Spleen (tissue), 11 donors: ENCODE data around the gene LYRM2. TPM values are rescaled to one million over a fixed set of nuclear protein-coding genes. Genes with fewer than 3 reads are reported as not detected.

Experiments used
- DNase-seq: peaks from one replicate; pipeline ENCODE4 v3.0.0-alpha.2; 2020
- H3K27ac ChIP-seq, 8 donors: fragments of 200-600 bp; sonication (generic) in 7 of 8; 1 replicate in 4 of 8; 2 replicates in 4 of 8; pipeline versions ENCODE4 v1.5.0 to v1.8.0; 2016 to 2021; ENCODE audit warnings: inconsistent platforms in 4 of 8, mild to moderate bottlenecking in 4 of 8, moderate library complexity in 1 of 8
- H3K27me3 ChIP-seq, 7 donors: fragments of 200-600 bp; sonication (generic) in 6 of 7; replicated peaks in 1 of 7; 1 replicate in 4 of 7; 2 replicates in 3 of 7; pipeline versions ENCODE4 v1.5.0 to v1.8.0; 2016 to 2021; ENCODE audit warnings: inconsistent platforms in 3 of 7, mild to moderate bottlenecking in 1 of 7
- H3K36me3 ChIP-seq, 6 donors: fragments of 200-600 bp; sonication (generic) in 5 of 6; 1 replicate in 4 of 6; 2 replicates in 2 of 6; pipeline versions ENCODE4 v1.5.0 to v1.8.0; 2016 to 2021; ENCODE audit warnings: inconsistent platforms in 2 of 6
- H3K4me1 ChIP-seq, 6 donors: fragments of 200-600 bp; sonication (generic) in 5 of 6; 1 replicate in 3 of 6; 2 replicates in 3 of 6; pipeline versions ENCODE4 v1.5.0 to v1.8.0; 2016 to 2021; ENCODE audit warnings: inconsistent platforms in 3 of 6
- H3K4me3 ChIP-seq, 8 donors: fragments of 200-600 bp; sonication (generic) in 7 of 8; 1 replicate in 4 of 8; 2 replicates in 4 of 8; pipeline versions ENCODE4 v1.5.0 to v1.8.0; 2016 to 2021; ENCODE audit warnings: inconsistent platforms in 4 of 8, mild to moderate bottlenecking in 4 of 8, moderate library complexity in 2 of 8
- H3K9me3 ChIP-seq, 8 donors: fragments of 200-600 bp; sonication (generic) in 7 of 8; 1 replicate in 4 of 8; 2 replicates in 4 of 8; pipeline versions ENCODE4 v1.5.0 to v1.8.0; 2016 to 2021; ENCODE audit warnings: inconsistent platforms in 4 of 8
- POLR2A ChIP-seq, 3 donors: fragments of 450-650 bp; IDR thresholded peaks; one replicate each; pipeline ENCODE4 v1.5.1; 2017; ENCODE audit warnings: antibody characterized with exemption in 3 of 3, mild to moderate bottlenecking in 1 of 3
- POLR2AphosphoS5 ChIP-seq, 3 donors: sonication (generic); formaldehyde crosslinking; IDR thresholded peaks; one replicate each; pipeline ENCODE4 v1.5.1; 2017; ENCODE audit warnings: antibody characterized with exemption in 3 of 3
- WGBS, 5 donors: extraction: QIAGEN DNeasy Blood & Tissue Kit in 3 of 5; methylation state at CpG; one replicate each; pipeline versions ENCODE4 v1.1.5 to v1.1.7; 2013 to 2018; 5-methylcytosine and 5-hydroxymethylcytosine counted together
- intact Hi-C: fragments of 100-400 bp; cut with DNase I; formaldehyde crosslinking; loops from one replicate; pipeline ENCODE4 v1.15.0; 2023; ENCODE audit warnings: low total_unique reads
- polyA plus RNA-seq, 3 donors: library from polyadenylated mRNA; stranded (reverse); fragments of 200-250 nt; gene quantifications; one replicate each; pipeline ENCODE4 v1.2.1, GENCODE V29; 2013
- total RNA-seq, 7 donors: library from RNA; depleted of rRNA in 3 of 7; stranded (reverse); fragments of >200 nt in 3 of 7; fragmentation: NEBNext Ultra II Directional in 4 of 7; extraction: Animal tissue kit (Norgen Biotek cat#: 25700) in 4 of 7; gene quantifications; one replicate each; pipeline versions ENCODE4 v1.1.0 to v1.2.1, GENCODE V29; 2016 to 2021
- TF ChIP-seq, protein P1 (sequence below), 11 experiments: fragments of 200-600 bp in 7 of 11; fragments of 450-650 bp in 4 of 11; sonication (generic) in 4 of 11; IDR thresholded peaks in 8 of 11; conservative IDR thresholded peaks in 3 of 11; 1 replicate in 7 of 11; 2 replicates in 4 of 11; pipeline versions ENCODE4 v1.4.0 to v1.8.0; 2016 to 2021; ENCODE audit warnings: antibody characterized with exemption in 11 of 11, inconsistent platforms in 4 of 11, mild to moderate bottlenecking in 1 of 11
- donor health status: healthy with polysubstance abuse.
- donor health status: DM: no; HTN: no; CAD: no; lungs with moderate emphysema.
- donor health status: DM: no; HTN: no; CAD: no.
- donor health status: Bipolar disorder and iron deficiency.
- donor health status: healthy.
- donor health status: DM: no; HTN: no; CAD: no.
- donor health status: DM: yes; HTN: yes; CAD: no.

Gene LYRM2
- total and polyA plus RNA-seq, 10 donors, result 12.7 to 31.8 (median 24.7) TPM

- no peaks in the 10 kb centered on the region for H3K9me3 ChIP-seq
- H3K27me3 ChIP-seq, result no peaks in the 10 kb centered on the region
- intact Hi-C loops, result no loop called here
- no peak for TF ChIP-seq POLR2A (IDR thresholded peaks at IDR 0.05)
- TF ChIP-seq, protein P1, sequence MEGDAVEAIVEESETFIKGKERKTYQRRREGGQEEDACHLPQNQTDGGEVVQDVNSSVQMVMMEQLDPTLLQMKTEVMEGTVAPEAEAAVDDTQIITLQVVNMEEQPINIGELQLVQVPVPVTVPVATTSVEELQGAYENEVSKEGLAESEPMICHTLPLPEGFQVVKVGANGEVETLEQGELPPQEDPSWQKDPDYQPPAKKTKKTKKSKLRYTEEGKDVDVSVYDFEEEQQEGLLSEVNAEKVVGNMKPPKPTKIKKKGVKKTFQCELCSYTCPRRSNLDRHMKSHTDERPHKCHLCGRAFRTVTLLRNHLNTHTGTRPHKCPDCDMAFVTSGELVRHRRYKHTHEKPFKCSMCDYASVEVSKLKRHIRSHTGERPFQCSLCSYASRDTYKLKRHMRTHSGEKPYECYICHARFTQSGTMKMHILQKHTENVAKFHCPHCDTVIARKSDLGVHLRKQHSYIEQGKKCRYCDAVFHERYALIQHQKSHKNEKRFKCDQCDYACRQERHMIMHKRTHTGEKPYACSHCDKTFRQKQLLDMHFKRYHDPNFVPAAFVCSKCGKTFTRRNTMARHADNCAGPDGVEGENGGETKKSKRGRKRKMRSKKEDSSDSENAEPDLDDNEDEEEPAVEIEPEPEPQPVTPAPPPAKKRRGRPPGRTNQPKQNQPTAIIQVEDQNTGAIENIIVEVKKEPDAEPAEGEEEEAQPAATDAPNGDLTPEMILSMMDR (IDR thresholded peaks at IDR 0.05 in 8 of 11, conservative IDR thresholded peaks at IDR 0.05 in 3 of 11), result no peak
- no peak for TF ChIP-seq POLR2AphosphoS5 (IDR thresholded peaks at IDR 0.05)
- DNase-seq, result no peak
- H3K36me3 ChIP-seq, result no peaks in the 10 kb centered on the region
- H3K4me1 ChIP-seq, result peaks cover 0 to 18% (median 10%) of the 10 kb centered on the region in 6 donors
- H3K4me3 ChIP-seq, result no peak overlapping the region
- no peak overlapping the region for H3K27ac ChIP-seq
- 44 to 81% (median 60%) methylated on average over 2 of the region's 2 CpGs for WGBS, 5 donors
These were observed 41.2 kb downstream of the LYRM2 start for GRCh38 chr6:89597372-89597771.

DNA sequence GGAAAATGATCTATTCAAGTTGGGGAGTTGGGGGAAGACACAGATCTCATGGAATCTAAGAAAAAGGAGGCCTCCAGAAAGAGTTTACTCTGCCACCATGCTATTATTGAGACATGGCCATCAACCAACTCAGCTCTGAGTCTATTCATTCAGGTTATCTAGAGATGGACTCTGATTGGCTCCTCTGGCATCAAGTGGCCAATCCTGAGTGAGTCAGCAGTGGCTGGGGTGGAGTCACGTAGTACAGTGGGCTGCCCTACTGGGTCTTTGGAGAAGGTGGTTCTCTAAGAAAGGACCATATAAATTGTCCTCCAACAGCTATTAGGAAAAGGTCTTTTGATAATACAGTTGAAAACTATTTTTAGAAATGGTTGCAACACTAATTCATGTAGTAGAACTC is 42.1 kb downstream of the LYRM2 start:
- H3K4me1 ChIP-seq, result peaks cover 0 to 18% (median 10%) of the 10 kb centered on the region in 6 donors
- H3K27ac ChIP-seq, result peak overlapping the region in 3 of 8 donors; percentile 9 to 43 (median 10)
- no peak for DNase-seq
- intact Hi-C loops, result no loop called here
- H3K9me3 ChIP-seq, result no peaks in the 10 kb centered on the region
- H3K36me3 ChIP-seq, result no peaks in the 10 kb centered on the region
- 91 to 100% (median 94%) methylated on average over 1 of the region's 1 CpG for WGBS, 5 donors
- H3K4me3 ChIP-seq, result no peak overlapping the region
- H3K27me3 ChIP-seq, result no peaks in the 10 kb centered on the region
- TF ChIP-seq, protein P1 (IDR thresholded peaks at IDR 0.05 in 8 of 11, conservative IDR thresholded peaks at IDR 0.05 in 3 of 11), result no peak
- TF ChIP-seq POLR2A (IDR thresholded peaks at IDR 0.05), result no peak
- TF ChIP-seq POLR2AphosphoS5 (IDR thresholded peaks at IDR 0.05), result no peak

- H3K36me3 ChIP-seq, result no peaks in the 10 kb centered on the region
- peaks cover 0 to 18% (median 10%) of the 10 kb centered on the region in 6 donors for H3K4me1 ChIP-seq
- no peak overlapping the region for H3K4me3 ChIP-seq
- 46 to 55% (median 52%) methylated on average over 2 of the region's 2 CpGs for WGBS, 5 donors
- H3K27me3 ChIP-seq, result no peaks in the 10 kb centered on the region
- peak overlapping the region in 3 of 8 donors; percentile 9 to 43 (median 10) for H3K27ac ChIP-seq
- intact Hi-C loops, result no loop called here
- H3K9me3 ChIP-seq, result no peaks in the 10 kb centered on the region
- TF ChIP-seq, protein P1 (IDR thresholded peaks at IDR 0.05 in 8 of 11, conservative IDR thresholded peaks at IDR 0.05 in 3 of 11), result no peak
- no peak for TF ChIP-seq POLR2AphosphoS5 (IDR thresholded peaks at IDR 0.05)
- no peak for TF ChIP-seq POLR2A (IDR thresholded peaks at IDR 0.05)
- DNase-seq, result no peak
These were observed 42.5 kb downstream of the LYRM2 start for GRCh38 chr6:89596056-89596455.

DNA sequence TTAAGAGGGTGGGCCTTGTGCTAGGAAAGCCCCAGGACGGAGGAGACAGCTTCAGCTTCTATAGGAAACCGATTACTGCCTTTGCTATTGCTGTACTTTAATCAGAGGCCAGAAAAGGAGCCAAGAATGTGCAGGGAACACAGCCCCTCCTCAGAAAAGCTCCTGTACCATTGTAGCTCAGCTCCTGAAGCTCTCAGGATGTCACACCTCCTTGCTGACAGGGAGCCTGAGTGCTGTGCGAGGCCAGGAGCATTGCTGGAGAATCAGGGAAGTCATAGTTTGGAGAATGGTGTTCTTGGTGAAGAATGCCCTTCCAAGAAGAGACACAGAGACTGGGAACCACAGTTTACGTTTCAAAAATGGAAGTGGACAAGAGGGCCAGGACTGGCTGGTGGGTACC is 46.8 kb downstream of the LYRM2 start:
- Histone ChIP-seq H3K9me3 (no peaks in the 10 kb centered on the region), H3K4me3 (no peak overlapping the region), H3K4me1 (peaks cover 0 to 12% (median 9%) of the 10 kb centered on the region in 6 donors), H3K36me3 (no peaks in the 10 kb centered on the region), H3K27me3 (no peaks in the 10 kb centered on the region), H3K27ac (no peak overlapping the region)
- DNase-seq, result no peak
- intact Hi-C loops, result no loop called here
- TF ChIP-seq POLR2AphosphoS5 (IDR thresholded peaks at IDR 0.05) (no peak), POLR2A (IDR thresholded peaks at IDR 0.05) (no peak)
- TF ChIP-seq, protein P1 (IDR thresholded peaks at IDR 0.05 in 8 of 11, conservative IDR thresholded peaks at IDR 0.05 in 3 of 11), result no peak
- 86 to 92% (median 87%) methylated on average over 4 of the region's 4 CpGs for WGBS, 5 donors
